GM12892 (cell line): ENCODE data around the gene ANO2.

ENCODE experiments used
- POLR2A ChIP-seq: IDR thresholded peaks from 2 replicates; pipeline ENCODE4 v1.6.1; 2011; ENCODE audit warnings: low read depth, low read length, control low read depth
- POLR2AphosphoS5 ChIP-seq: IDR thresholded peaks from 2 replicates; pipeline ENCODE4 v1.6.1; 2011; ENCODE audit warnings: low read depth, low read length, control low read depth
- TAF1 ChIP-seq: IDR thresholded peaks from 2 replicates; pipeline ENCODE4 v1.6.1; 2011; ENCODE audit warnings: low read depth, mild to moderate bottlenecking, control low read depth, low read length, borderline replicate concordance

DNA sequence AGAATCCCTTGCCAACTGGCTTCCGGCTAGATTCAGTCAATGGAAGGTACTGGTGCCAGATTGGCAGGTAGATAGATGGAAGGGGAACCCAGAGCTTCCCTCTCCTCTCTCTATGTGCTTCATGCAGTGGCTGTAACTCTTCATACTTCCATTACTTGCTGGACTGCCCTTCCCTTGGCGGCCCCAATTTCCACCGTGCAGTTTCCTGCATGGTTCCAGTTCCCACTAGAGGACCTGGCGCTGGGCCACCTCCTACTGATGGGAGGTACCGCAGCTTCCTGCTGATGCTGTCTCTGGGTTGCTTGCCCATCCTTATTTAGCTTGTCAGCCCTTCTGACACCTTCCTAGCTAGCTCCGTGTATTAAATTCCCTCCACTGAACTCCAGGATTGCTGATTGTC, 226.4 kb downstream of the ANO2 start:
- TF ChIP-seq POLR2AphosphoS5 (no peak), POLR2A (no peak), TAF1 (no peak)
